Stimulated activated CD8-positive, alpha-beta memory T cell treated with anti-CD3 and anti-CD28 coated beads, Interleukin-2, amount 100 ng/mL, for 1 hour (primary cell): Measurements from ENCODE around the gene LBH.

Source experiments
- DNase-seq, 2 donors: peaks; one replicate each; pipeline ENCODE4 v3.0.0-alpha.2; 2020; ENCODE audit warnings: low read depth in 2 of 2

The LBH gene

GRCh38 chr2:30273574-30273929, 42.2 kb downstream of the LBH start:
- DNase-seq: no peak

- no peak for DNase-seq
Measured at GRCh38 chr2:30275256-30275655, 43.9 kb downstream of the LBH start.

- no peak for DNase-seq
Measured at GRCh38 chr2:30276455-30276911, 45.1 kb downstream of the LBH start.

- DNase-seq: no peak
Measured at GRCh38 chr2:30277582-30277981, 46.2 kb downstream of the LBH start.

DNA sequence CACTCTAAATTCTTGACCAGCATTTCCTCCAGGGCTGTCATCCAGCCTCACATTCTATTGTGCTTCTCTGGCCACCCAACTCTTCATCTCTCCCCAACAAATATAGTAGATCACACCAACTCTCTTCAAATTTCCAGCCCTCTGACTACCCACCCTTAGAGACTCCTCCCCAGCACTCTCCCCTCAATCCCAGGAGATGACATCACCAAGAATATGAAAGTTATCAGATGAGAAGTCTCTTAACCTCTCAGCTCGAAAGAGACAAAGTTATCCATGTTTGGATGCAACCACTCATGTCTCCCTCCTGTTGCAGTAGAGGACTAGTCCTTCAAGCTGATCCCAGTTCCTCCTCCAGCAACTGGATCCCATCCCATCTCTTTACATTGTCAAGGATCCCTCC, 47.1 kb downstream of the LBH start:
- no peak for DNase-seq

DNA sequence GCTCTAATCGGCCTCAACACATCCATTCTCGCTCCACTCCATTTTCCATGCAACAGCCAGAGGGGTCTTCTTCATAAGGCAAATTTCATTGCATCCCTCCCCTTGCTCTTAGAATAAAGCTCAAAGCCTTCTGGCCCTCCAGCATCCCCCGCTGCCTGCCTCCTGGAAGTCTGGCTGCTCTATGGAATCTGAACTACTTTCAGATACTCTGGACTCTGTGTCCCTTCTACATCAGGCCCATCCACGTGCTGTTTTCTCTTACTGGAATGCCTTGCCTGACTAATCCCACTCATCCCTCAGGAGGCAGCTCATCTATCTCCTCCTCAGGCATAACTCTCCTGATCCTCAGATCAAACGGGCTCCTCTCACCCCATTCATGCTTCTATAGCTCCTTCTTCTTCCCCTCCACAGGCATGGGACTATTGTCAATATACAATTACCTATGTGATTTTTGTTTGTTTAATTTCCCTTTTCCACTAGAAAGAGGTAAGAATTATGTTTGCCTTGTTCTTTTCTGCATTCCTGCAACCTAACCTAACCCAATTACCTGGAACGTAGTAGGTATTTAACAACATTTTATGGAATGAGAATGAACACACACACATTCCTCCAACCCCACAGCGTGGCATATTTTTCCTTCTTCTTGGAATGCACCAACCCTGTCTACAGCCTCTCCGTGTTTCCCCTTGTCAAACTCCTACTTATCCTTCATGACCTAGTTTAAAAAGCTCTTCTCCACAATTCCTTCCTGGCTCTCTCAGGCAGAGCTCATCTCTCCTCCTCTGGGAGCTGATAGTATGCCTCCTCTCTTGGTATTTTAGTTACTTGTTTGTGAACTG, 49.5 kb downstream of the LBH start:
- DNase-seq: no peak

- DNase-seq: no peak
Measured at GRCh38 chr2:30282081-30282480, 50.7 kb downstream of the LBH start.

DNA sequence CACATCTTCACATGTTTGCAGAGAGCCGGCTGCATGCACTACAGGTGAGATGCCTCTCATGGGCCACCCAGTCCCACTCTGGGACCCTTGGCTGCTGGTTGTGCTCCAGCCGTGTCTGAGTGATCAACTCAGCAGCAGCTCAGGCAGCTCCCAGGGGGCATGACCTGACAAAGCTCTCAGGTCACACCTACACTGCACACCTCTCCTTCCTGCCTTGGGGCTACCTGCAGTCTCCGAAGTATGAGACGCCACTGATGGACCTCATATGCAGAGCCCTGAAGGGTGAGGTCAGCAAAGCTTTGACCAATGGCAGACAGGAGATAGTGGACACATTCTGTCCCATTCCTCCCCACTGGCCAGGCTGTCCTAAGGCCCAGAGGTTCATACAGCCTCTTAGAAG, 51.4 kb downstream of the LBH start:
- no peak for DNase-seq

GRCh38 chr2:30283931-30284565, 52.7 kb downstream of the LBH start:
- DNase-seq: no peak

DNA sequence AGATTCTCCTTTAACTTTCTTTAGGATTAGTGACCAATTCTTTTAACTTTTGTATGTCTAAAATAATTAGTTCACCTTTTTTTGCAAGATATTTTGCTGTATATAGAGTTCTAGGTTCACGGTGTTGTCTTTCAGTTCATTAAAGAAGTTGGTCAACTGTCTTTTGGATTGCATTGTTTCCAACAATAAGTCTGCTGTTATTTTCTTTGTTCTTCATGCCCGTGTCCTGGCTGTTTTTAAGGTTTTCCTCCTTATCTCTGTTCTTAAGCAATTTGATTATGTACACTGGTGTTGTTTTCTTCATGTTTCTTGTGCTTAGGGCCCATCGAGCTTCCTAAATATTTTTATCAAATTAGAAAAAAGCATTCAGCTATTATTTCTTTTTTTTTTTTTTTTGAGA, 54.4 kb downstream of the LBH start:
- DNase-seq: no peak

GRCh38 chr2:30287190-30287840, 56.0 kb downstream of the LBH start:
- DNase-seq: no peak

- no peak for DNase-seq
Measured at GRCh38 chr2:30287857-30288513, 56.7 kb downstream of the LBH start.

GRCh38 chr2:30288561-30288960, 57.2 kb downstream of the LBH start:
- DNase-seq: no peak

DNA sequence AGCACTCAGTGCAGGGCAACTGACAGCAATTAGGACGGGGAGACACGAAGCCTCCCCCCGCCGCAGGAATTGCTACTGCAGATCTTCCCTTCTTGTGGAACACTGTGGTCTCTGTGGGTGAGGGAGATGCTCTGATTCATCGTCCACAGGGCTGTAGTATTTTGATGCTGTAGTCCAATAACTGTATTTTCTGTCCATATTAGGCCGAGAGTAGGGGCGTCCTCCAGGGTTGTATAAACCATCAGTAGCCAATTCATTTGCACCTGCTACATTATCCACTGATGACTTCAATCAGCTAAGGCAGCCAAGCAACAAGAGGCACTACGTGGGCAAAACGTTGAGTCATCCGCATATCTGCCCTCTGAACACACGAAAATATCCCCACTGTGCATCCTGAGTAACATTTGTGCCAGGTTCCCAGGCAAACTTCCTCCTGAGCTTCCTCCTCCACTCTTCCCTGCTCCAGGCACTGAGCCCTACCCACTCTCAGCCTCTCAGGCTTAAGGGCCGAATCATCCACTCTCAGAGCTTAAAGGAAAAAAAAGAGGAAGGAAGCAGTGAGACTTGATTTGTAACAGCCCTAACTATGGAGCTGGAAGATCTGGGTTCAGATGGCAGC, 62.1 kb downstream of the LBH start:
- no peak for DNase-seq

GRCh38 chr2:30294133-30294532, 62.8 kb downstream of the LBH start:
- DNase-seq: no peak

DNA sequence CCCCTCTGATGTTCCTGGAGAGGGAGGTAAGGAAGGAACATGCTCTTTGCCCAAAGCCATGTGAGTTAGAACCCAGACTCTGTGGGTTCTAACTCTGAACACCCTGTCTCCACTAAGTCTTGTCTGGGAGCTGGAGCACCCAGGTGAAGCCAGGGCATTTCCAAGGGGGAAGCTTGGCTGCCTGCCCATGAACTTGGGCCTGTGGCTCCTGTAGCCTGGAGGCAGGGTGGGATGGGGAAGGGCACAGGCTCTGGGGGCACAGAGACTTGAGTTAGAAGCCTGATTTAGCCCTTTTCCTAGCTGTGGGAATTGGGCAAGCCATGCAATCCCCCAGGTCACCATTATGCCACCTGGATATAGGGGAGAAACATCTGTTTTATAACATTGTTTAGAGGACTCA, 65.2 kb downstream of the LBH start:
- no peak for DNase-seq

DNA sequence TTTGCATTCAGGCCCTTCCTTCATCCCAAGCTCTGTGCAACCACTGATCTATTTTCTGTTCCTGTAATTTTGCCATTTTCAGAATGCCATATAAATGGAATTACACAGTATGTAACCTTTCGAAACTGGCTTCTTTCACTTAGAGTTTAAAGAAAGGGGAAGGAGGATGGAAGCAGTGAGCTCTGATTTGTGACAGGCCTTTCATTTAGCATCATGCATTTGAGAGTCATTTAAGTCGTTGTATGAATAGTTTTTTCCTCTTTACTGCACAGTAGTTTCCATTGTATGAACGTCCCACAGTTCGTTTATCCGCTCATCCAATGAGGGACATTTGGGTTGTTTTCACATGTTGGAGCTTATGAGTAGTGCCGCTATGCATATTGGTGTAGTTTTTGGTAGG, 67.0 kb downstream of the LBH start:
- no peak for DNase-seq

- DNase-seq: no peak
Measured at GRCh38 chr2:30300122-30300455, 68.8 kb downstream of the LBH start.

- DNase-seq: no peak
Measured at GRCh38 chr2:30300456-30301221, 69.3 kb downstream of the LBH start.

- no peak for DNase-seq
Measured at GRCh38 chr2:30301551-30301950, 70.2 kb downstream of the LBH start.

DNA sequence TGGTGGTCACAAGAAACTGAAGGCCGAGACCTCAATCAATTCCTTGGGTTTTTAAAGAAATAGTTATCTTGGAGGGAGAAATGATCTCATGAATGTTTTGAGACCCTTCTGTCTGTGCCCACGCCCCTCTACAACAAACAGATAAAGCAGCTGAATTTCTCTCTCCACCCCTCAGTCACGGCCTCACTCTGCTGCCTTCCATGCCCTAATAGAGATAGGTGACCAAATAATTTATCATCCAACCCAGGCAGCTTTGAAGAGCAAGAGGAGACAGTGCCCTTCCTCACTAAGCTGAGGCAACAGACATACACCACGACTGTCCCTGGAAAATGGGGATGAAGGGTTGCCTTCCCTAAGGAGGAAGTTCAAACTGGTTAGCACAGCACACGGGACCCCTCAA, 71.2 kb downstream of the LBH start:
- no peak for DNase-seq
